GM12878 (cell line): ENCODE data around the gene ECPAS. TPM values are rescaled to one million over a fixed set of nuclear protein-coding genes. Genes with fewer than 3 reads are reported as not detected.
A peak's percentile ranks its signal among the peaks of the same experiment; 100 is the strongest.

Experiments
- ATAC-seq: fragments of 200-7000 bp; cut with Tn5 transposase; 3 replicates; pipeline ENCODE4 v1.9.1; 2020; ENCODE audit warnings: mild to moderate bottlenecking, moderate library complexity
- BruUV-seq: library from RNA; stranded (reverse); fragments of 400-500 nt; replicated peaks from 2 replicates; lab custom pipeline; 2021; lab: Mats Ljungman, UMichigan
- CTCF ChIA-PET: fragments of 300-600 bp; sonication (Branson Sonifier 250); formaldehyde crosslinking; extraction: SDS; loops from one replicate; lab custom pipeline; 2021; ENCODE audit warnings: inconsistent platforms; lab: Yijun Ruan, JAX
- POLR2A ChIA-PET: fragments of 350-600 bp; formaldehyde crosslinking; extraction: SDS; loops from one replicate; lab custom pipeline; 2021; ENCODE audit warnings: inconsistent platforms; lab: Charles Lee
- RAD21 ChIA-PET: fragments of 300-600 bp; sonication (Branson Sonifier 250); formaldehyde crosslinking; loops from one replicate; lab custom pipeline; 2023; ENCODE audit warnings: antibody characterized with exemption; ENCODE audit not compliant: unreplicated experiment; lab: Charles Lee
- SMC1A ChIA-PET: fragments of 300-600 bp; sonication (Branson Sonifier 250); formaldehyde crosslinking; loops from one replicate; lab custom pipeline; 2023; ENCODE audit not compliant: unreplicated experiment, uncharacterized antibody; lab: Charles Lee
- DNase-seq: peaks from one replicate; pipeline ENCODE4 v3.0.0-alpha.2; 2011; ENCODE audit warnings: low read depth, low spot score
- FAIRE-seq: peaks from 3 replicates; lab custom pipeline; 2011; peaks lifted over from hg19 to GRCh38; lab: Jason Lieb, UNC
- H2AFZ ChIP-seq: 2 replicates; pipeline ENCODE4 v1.6.0; 2011; ENCODE audit warnings: low read depth, low read length, control low read depth; ENCODE audit not compliant: control insufficient read depth
- H3K27ac ChIP-seq: 2 replicates; pipeline ENCODE4 v1.5.1; 2011; ENCODE audit warnings: control low read depth; ENCODE audit not compliant: control insufficient read depth, insufficient read depth
- H3K27me3 ChIP-seq, 2 experiments: replicated peaks in 1 of 2; 2 replicates each; pipeline versions ENCODE4 v1.6.0 to v1.6.1; 2011; ENCODE audit warnings: low read length in 1 of 2; ENCODE audit not compliant: control insufficient read depth in 2 of 2, insufficient read depth in 2 of 2
- H3K36me3 ChIP-seq, 2 experiments: 2 replicates each; pipeline ENCODE4 v1.5.1; 2011; ENCODE audit warnings: low read length in 1 of 2; ENCODE audit not compliant: control insufficient read depth in 2 of 2, insufficient read depth in 2 of 2
- H3K4me1 ChIP-seq: 2 replicates; pipeline ENCODE4 v1.6.1; 2011; ENCODE audit warnings: mild to moderate bottlenecking, low read length, moderate library complexity, mixed read lengths; ENCODE audit not compliant: control insufficient read depth, insufficient read depth
- H3K4me2 ChIP-seq: 2 replicates; pipeline ENCODE4 v1.6.0; 2011; ENCODE audit warnings: control low read depth; ENCODE audit not compliant: control insufficient read depth, insufficient read depth
- H3K4me3 ChIP-seq: fragments of 200-600 bp; sonication (generic); 2 replicates; pipeline ENCODE4 v1.5.1; 2016
- H3K79me2 ChIP-seq: 2 replicates; pipeline ENCODE4 v1.6.0; 2011; ENCODE audit warnings: low read length; ENCODE audit not compliant: control insufficient read depth, insufficient read depth
- H3K9ac ChIP-seq: 2 replicates; pipeline ENCODE4 v1.8.0; 2011; ENCODE audit warnings: low read length, control low read depth, mixed read lengths; ENCODE audit not compliant: control insufficient read depth, insufficient read depth
- H3K9me3 ChIP-seq: replicated peaks from 3 replicates; pipeline ENCODE4 v1.5.1; 2011; ENCODE audit warnings: mild to moderate bottlenecking, low read length; ENCODE audit not compliant: control insufficient read depth, insufficient read depth
- H4K20me1 ChIP-seq: 2 replicates; pipeline ENCODE4 v1.6.0; 2011; ENCODE audit not compliant: control insufficient read depth, insufficient read depth
- ATF7 ChIP-seq: fragments of 450-650 bp; IDR thresholded peaks from 2 replicates; pipeline ENCODE4 v1.6.1; 2016; ENCODE audit warnings: low read depth, mild to moderate bottlenecking
- BACH1 ChIP-seq: fragments of 450-650 bp; IDR thresholded peaks from 2 replicates; pipeline ENCODE4 v1.6.1; 2017; ENCODE audit warnings: mild to moderate bottlenecking, borderline replicate concordance
- BCL11A ChIP-seq: IDR thresholded peaks from 2 replicates; pipeline ENCODE4 v1.6.1; 2011; ENCODE audit warnings: low read depth, low read length
- DPF2 ChIP-seq: fragments of 450-650 bp; IDR thresholded peaks from 2 replicates; pipeline ENCODE4 v1.6.1; 2017; ENCODE audit warnings: mild to moderate bottlenecking
- E2F8 ChIP-seq: fragments of 450-650 bp; IDR thresholded peaks from 2 replicates; pipeline ENCODE4 v1.6.1; 2018; ENCODE audit warnings: mild to moderate bottlenecking, low read depth, moderate library complexity; ENCODE audit not compliant: partially characterized antibody
- EP300 ChIP-seq, 2 experiments: fragments of 150-350 bp in 1 of 2; IDR thresholded peaks; 2 replicates each; pipeline ENCODE4 v1.6.1; 2011 to 2012; ENCODE audit warnings: low read depth in 2 of 2, low read length in 2 of 2, borderline replicate concordance in 1 of 2, improper control_type of control experiment in 1 of 2, inconsistent platforms in 1 of 2; ENCODE audit not compliant: control insufficient read depth in 1 of 2
- ESRRA ChIP-seq: IDR thresholded peaks from 2 replicates; pipeline ENCODE4 v1.6.1; 2012; ENCODE audit warnings: mild to moderate bottlenecking, low read length, improper control_type of control experiment
- IKZF1 ChIP-seq: fragments of 450-650 bp; conservative IDR thresholded peaks from 2 replicates; pipeline ENCODE4 v1.6.1; 2017; ENCODE audit warnings: antibody characterized with exemption, mild to moderate bottlenecking
- IKZF2 ChIP-seq, 2 experiments: fragments of 450-650 bp; IDR thresholded peaks; 2 replicates each; pipeline ENCODE4 v1.6.1; 2017; ENCODE audit warnings: mild to moderate bottlenecking in 2 of 2, moderate library complexity in 2 of 2
- POLR2AphosphoS2 ChIP-seq: IDR thresholded peaks from 2 replicates; pipeline ENCODE4 v1.6.1; 2011; ENCODE audit warnings: low read depth, mild to moderate bottlenecking, low read length, improper control_type of control experiment, moderate library complexity
- RELA ChIP-seq: fragments of 450-650 bp; IDR thresholded peaks from 2 replicates; pipeline ENCODE4 v1.8.0; 2014; ENCODE audit warnings: borderline replicate concordance; ENCODE audit not compliant: partially characterized antibody
- SKIL ChIP-seq: fragments of 450-650 bp; IDR thresholded peaks from 2 replicates; pipeline ENCODE4 v1.6.1; 2017; ENCODE audit warnings: mild to moderate bottlenecking, low read depth, inconsistent platforms; ENCODE audit not compliant: poor library complexity, severe bottlenecking
- TCF7 ChIP-seq: IDR thresholded peaks from 2 replicates; pipeline ENCODE4 v1.6.1; 2014; ENCODE audit warnings: antibody characterized with exemption, borderline replicate concordance
- ZNF24 ChIP-seq: fragments of 450-650 bp; IDR thresholded peaks from 2 replicates; pipeline ENCODE4 v1.6.1; 2017; ENCODE audit warnings: antibody characterized with exemption, mild to moderate bottlenecking
- ZNF592 ChIP-seq: fragments of 450-650 bp; IDR thresholded peaks from 2 replicates; pipeline ENCODE4 v1.6.1; 2017; ENCODE audit warnings: mild to moderate bottlenecking, moderate library complexity
- ZNF622 ChIP-seq: fragments of 450-650 bp; IDR thresholded peaks from 2 replicates; pipeline ENCODE4 v1.6.1; 2017; ENCODE audit warnings: mild to moderate bottlenecking, inconsistent platforms
- WGBS: methylation state at CpG from one replicate; pipeline ENCODE4 v1.1.6; 2016; ENCODE audit warnings: low lambda C conversion rate; ENCODE audit not compliant: insufficient replicate concordance, insufficient coverage; ENCODE audit errors: missing lambda C conversion rate; 5-methylcytosine and 5-hydroxymethylcytosine counted together
- in situ Hi-C: fragments of 300-500 bp; cut with MboI; formaldehyde crosslinking; loops from 9 replicates; pipeline ENCODE4 v1.14.3; 2018; ENCODE audit warnings: mixed read lengths
- intact Hi-C: fragments of 100-400 bp; cut with micrococcal nuclease; formaldehyde crosslinking; loops from one replicate; pipeline ENCODE4 v1.14.2; 2022; ENCODE audit not compliant: unreplicated experiment
- polyA plus RNA-seq, 11 experiments: library from polyadenylated mRNA; depleted of rRNA in 4 of 11; unstranded in 6 of 11; stranded (reverse) in 5 of 11; fragments of >200 nt; fragmentation: Nextera tagmentation in 4 of 11; fragmentation: Illumina TruSeq in 1 of 11; extraction: Ambion mirVana in 4 of 11; extraction: Trizol in 1 of 11; gene quantifications; 1 replicate in 1 of 11; 2 replicates in 10 of 11; pipeline versions ENCODE4 v1.2.1 to v1.2.3, GENCODE V29; 2011 to 2016; ENCODE audit warnings: inconsistent platforms in 2 of 11, missing spikeins in 2 of 11, low read depth in 1 of 11
- total RNA-seq, 4 experiments: library from RNA; depleted of rRNA in 3 of 4; stranded (reverse); fragments of >200 nt in 3 of 4; fragmentation: Illumina TruSeq in 1 of 4; extraction: Trizol in 1 of 4; gene quantifications; 2 replicates each; pipeline versions ENCODE4 v1.2.1 to v1.2.3, GENCODE V29; 2013 to 2021

The ECPAS gene
- total and polyA plus RNA-seq, 10 of the 15 experiments (the other 5 are each of a cell fraction or from before 2014, with no cell fraction given): 11.2 to 69.8 (median 50.1) TPM

GRCh38 chr9:111360881-111361280 is 123.3 kb downstream of the ECPAS start:
- no peaks in the 10 kb centered on the region for H3K27me3 ChIP-seq
- H3K36me3 ChIP-seq: peaks cover 4 to 12% of the 10 kb centered on the region in 2 experiments
- H3K9ac ChIP-seq: no peak overlapping the region
- H3K4me2 ChIP-seq: no peak overlapping the region
- WGBS: 29% methylated on average over 2 of the region's 2 CpGs
- FAIRE-seq: no peak
- ChIA-PET POLR2A (interaction anchor here (1.5 kb wide), 1 partner anchor 8 kb away, joined by 3 read pairs; no protein-coding TSS in a partner anchor), SMC1A (interaction anchor here (1.2 to 2.0 kb wide), 2 partner anchors 8 to 27 kb away, joined by 5 to 10 read pairs; no protein-coding TSS in a partner anchor), CTCF (interaction anchor here (1.0 kb wide), 1 partner anchor 9 kb away, joined by 3 read pairs; no protein-coding TSS in a partner anchor), RAD21 (no interaction called here)
- in situ Hi-C loops: no loop called here
- intact Hi-C loops: no loop called here
- peak; percentile 79 for ATAC-seq
- no peaks in the 10 kb centered on the region for H3K9me3 ChIP-seq
- H3K27ac ChIP-seq: no peak overlapping the region
- H3K79me2 ChIP-seq: no peaks in the 10 kb centered on the region
- H2AFZ ChIP-seq: no peak overlapping the region
- H3K4me1 ChIP-seq: no peaks in the 10 kb centered on the region
- peak; percentile 34 for DNase-seq
- H4K20me1 ChIP-seq: no peaks in the 10 kb centered on the region
- BruUV-seq: no TSS peak
- H3K4me3 ChIP-seq: no peak overlapping the region
- peak; percentile 49 to 70; a peak in 3 of 4 replicates for TF ChIP-seq EP300 (IDR thresholded peaks at IDR 0.05; ENCODE audit: borderline replicate concordance in 1 of 2, control insufficient read depth in 1 of 2, low read depth in 2 of 2, low read length in 2 of 2)
- TF ChIP-seq ATF7: peak; percentile 62
- TF ChIP-seq ESRRA: no peak
- peak; percentile 58 for TF ChIP-seq RELA
- peak; percentile 74 for TF ChIP-seq SKIL
- peak; percentile 68; the same call in 1 of the 2 replicates for TF ChIP-seq BACH1
- peak; percentile 54; the same call in 1 of the 2 replicates for TF ChIP-seq ZNF24
- peak; percentile 51 to 53; a peak in 2 of 4 replicates for TF ChIP-seq IKZF2 (IDR thresholded peaks at IDR 0.05)
- no peak for TF ChIP-seq TCF7
- TF ChIP-seq ZNF592: 0 out of 2 replicates have a peak, but pooled peaks have one; percentile 37
- peak; percentile 80 for TF ChIP-seq BCL11A
- TF ChIP-seq DPF2: peak; percentile 89
- TF ChIP-seq ZNF622: no peak
- TF ChIP-seq E2F8: no peak
- peak; percentile 58; the same call in 1 of the 2 replicates for TF ChIP-seq IKZF1
- no peak for TF ChIP-seq POLR2AphosphoS2
